HG03066 (cell line): Measurements from ENCODE around the gene OXT.

Experiments
- ATAC-seq: cut with Tn5 transposase; IDR thresholded peaks from one replicate; pipeline ENCODE4 v1.9.1; 2021; ENCODE audit warnings: low read depth; ENCODE audit not compliant: unreplicated experiment

The OXT gene

DNA sequence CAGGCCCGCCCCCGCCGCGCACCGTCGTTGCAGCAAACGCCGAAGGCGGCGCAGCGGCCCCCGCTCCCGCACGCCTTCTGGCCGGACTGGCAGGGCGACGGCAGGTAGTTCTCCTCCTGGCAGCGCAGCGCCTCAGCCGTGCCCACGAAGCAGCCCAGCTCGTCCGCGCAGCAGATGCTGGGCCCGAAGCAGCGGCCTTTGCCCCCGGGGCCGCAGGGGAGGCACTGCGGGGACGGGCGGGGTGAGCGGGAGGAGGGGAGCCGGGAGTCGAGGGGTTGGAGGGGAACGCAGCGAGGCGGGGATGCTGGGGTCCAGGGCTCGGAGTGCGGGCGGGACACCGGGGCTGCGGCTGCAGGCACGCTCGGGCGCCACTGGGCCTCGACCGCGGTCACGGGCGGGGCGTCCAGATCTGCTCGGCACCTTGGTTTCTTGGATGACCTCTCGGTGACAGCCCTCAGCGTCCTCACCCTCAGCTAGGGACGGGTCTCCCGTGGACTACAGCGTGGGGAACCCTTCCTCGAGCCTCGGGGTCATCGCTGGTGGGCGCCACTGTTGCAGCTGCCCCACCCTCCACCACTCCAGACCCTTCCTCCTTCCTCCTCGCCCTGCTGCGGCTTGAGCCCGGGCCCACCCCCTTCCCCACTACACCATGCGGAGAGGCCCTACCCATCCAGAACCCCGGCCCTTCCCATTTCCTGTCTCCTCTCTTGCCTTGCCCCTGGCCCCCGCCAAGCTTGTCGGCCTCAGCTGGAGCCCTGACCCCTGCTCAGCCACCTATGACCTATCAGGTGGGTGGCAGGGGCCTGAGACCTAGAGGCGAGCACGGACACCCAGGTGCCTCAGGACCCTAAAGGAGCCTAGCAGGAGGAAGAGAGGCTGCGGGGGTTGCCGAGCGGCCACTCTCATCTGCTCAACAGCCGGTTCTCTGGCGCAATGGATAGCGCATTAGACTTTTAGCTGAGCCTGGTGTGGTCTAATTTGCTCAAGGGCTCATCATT lies 11.8 kb downstream of the OXT start:
- ATAC-seq, result no peak

- no peak for ATAC-seq
Observed at GRCh38 chr20:3084283-3084985, 13.0 kb downstream of the OXT start, which contains the start of gene AVP. AVP (minus strand) TSS chr20:3084724; CDS start chr20:3084674, 50 bp downstream.

- ATAC-seq, result no peak
Observed at GRCh38 chr20:3084986-3085360, 13.6 kb downstream of the OXT start.

- ATAC-seq, result no peak
Observed at GRCh38 chr20:3085571-3086072, 14.2 kb downstream of the OXT start.

DNA sequence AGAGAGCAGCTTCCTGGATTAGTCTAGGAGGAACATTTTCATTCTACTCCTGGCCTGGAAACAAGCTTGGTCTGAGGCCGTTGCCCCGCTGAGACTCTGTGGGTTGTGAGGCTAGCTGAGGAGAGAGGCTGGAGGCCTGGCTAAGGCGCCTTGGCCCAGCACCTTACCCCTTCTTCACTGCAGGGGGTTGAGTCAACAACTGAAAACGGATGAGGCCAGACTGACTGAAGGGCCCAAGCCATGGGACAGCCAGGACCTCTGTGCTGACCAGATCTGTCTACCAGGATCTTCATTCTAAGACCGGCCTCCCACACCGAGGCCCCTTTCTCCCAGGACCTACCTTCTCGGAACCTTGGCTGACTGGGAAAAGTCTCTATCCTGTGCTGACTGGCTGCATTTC lies 16.6 kb downstream of the OXT start:
- ATAC-seq, result no peak

GRCh38 chr20:3090565-3090964 lies 19.1 kb downstream of the OXT start:
- no peak for ATAC-seq

DNA sequence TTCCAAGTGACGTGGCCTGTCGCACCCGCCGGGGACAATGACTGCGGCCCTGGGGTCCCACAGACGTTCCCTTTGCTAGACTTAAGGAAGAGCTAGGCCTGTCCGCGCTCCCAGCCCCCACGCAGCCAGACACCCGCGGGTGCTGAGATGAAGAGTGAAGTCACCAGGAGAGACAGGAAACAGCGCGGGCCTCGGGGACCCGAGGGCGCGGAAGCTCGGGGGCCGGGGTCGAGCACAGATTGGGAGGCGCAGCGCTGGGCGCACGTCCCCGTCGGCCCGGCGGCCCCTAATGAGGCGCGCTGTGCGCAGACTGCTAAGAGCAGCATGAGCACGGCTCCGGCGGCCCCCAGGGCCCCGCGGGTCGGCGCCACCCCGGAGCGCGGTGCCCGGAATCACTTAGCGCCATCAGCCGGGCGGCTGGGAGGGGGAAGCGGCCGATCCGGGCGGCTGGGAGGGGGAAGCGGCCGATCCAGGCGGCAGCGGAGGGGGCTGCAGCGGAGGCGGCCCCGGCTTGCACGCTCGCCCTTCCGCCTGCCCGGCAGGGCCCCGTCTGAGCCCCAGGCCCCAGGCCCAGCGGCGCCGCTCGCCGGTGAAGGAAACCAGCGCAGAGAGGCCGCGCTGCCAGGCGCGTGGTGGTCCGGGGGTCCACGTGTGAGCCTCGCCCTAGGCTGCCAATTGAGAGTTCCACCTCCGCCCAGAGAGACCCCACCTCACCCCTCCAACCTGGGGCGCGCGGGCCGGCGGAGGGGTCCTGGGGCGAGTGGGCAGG lies 21.4 kb downstream of the OXT start:
- no peak for ATAC-seq

GRCh38 chr20:3093861-3094361 lies 22.5 kb downstream of the OXT start:
- no peak for ATAC-seq

GRCh38 chr20:3094848-3095629 lies 23.6 kb downstream of the OXT start:
- no peak for ATAC-seq

DNA sequence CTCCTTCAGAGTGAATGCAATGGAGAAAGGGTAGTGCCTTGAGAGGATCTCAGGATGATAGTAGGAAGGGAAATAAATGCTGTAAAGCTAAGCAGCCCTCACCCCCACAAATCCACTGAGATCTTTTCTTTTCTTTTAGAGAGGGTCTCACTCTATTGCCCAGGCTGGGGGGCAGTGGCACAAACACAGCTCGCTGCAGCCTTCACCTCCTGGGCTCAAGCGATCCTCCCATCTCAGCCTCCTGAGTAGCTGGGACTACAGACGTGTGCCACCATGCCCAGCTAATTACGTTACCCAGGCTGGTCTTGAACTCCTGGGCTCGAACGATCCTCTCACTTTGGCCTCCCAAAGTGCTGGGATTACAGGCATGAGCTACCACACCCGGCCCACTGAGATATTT lies 29.1 kb downstream of the OXT start:
- no peak for ATAC-seq

DNA sequence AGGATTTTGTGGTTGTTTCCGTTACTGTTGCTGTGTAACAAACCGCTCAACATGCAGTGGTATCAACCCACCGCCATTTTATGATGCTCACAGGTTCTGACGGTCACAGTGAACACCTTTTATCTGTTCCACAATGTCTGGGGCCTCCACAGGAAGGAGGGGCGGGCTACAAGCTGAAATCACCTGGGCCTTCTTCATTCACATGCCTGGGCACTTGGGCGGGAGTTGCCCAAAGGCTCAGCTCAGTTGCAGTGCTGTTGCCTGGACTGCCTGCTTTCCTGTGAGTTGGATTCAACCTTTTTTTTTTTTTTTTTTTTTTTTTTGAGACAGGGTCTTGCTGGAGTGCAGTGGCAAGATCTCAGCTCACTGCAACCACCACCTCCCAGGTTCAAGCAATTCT lies 29.8 kb downstream of the OXT start:
- ATAC-seq, result no peak

- no peak for ATAC-seq
Observed at GRCh38 chr20:3101737-3102574, 30.5 kb downstream of the OXT start.

DNA sequence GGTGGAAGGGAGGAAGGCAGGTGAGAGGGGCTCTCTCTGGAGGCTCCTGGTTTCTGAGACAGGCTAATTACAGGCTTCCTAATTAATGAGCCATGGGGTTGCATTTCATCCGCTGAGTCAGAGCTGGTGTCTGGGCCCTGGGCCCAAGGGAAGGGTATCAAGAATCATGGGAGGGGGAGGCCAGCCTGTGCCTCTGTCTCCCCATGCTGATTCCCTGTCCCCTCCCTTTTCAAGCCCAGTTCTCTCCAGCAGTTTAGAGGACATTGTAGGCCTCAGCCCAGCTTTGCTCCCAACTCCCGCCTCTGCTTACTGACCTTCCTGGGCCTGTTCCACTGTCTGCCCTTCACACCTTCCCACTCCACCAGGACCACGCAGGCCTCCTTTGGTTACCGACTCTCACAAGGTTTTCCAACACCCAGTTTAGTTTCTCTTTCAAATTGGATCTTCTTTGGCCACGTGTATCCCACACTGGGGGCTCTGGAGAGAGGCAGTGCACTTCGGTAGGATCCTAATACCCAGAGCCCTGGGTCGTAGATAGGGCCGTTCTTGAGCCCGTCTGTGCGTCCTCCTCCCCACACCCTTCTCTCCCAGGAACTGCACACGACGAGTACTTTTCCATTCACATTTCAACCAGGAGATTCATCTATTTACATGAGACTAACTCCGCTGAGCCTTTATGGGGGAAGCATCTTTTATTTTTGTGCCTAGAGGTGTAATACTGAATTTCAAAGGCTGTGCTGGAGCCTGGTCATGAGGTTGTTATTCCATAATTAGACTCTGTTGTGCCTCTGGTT lies 31.4 kb downstream of the OXT start:
- no peak for ATAC-seq

- ATAC-seq, result no peak
Observed at GRCh38 chr20:3103369-3104032, 32.1 kb downstream of the OXT start.

DNA sequence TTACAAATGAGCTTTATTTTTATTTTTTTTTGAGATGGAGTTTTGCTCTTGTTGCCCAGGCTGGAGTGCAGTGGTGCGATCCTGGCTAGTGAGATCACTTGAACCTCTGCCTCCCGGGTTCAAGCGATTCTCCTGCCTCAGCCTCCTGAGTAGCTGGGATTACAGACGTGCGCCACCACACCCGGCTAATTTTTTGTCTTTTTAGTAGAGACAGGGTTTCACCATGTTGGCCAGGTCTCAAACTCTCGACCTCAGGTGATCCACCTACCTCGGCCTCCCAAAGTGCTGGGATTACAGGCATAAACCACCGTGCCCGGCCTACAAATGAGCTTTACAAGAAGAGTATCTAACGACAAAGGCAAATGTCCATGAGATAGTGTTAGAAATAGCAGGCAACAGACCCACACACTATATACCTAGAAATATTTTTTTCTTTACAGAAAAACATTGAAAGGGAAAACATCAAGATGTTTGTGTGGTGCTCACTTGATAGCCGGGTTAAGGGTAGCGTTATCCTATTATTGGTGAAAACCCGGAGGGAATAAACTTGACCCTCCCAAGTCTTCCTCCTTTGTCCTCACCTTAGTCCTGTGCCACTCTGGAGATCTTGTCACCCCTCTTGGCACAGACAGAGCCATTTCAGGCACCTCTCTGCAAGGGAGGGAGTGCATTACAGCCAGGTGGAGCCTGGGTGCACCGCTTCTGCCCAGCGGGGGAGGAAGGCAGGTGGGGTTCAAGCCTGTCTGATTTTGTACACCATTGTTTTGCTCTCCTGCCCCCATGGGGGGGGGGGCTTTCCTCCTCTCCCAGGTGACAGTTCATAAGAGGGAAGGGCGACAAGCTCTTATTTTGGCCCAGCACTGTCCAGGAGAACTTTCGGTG lies 34.1 kb downstream of the OXT start:
- ATAC-seq, result no peak

DNA sequence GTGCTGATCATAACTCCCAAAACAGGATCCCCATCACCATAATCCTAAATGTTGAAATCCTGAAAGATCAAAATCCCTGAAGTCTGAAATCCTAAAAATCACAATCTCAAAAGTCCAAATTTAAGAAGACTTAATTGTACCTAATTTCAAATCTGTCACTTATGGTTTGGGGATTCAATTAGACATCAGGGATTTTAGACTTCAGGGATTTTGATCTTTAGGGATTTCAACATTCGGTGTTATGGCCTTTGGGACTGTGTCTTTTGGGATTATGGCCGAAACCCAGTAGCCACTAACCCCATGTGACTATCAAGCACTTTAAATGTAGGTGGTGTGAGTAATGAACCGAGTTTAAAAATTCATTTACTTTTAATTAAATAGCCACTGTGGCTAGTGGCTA lies 34.8 kb downstream of the OXT start:
- ATAC-seq, result no peak
